Skeletal muscle satellite cell (primary cell): ENCODE data around the gene HGFAC.
"Not testable (repeated sequence)": the region's sequence is repeated elsewhere in the genome, so short reads cannot be mapped to it uniquely, and the experiment has no call there.

Experiments
- H3K27me3 ChIP-seq: 2 replicates; pipeline ENCODE4 v1.7.0; 2013; ENCODE audit warnings: low read length; ENCODE audit not compliant: control insufficient read depth, insufficient read depth
- H3K36me3 ChIP-seq: 2 replicates; pipeline ENCODE4 v1.7.0; 2013; ENCODE audit warnings: mild to moderate bottlenecking, control low read depth, low read length; ENCODE audit not compliant: insufficient read depth
- H3K4me1 ChIP-seq: 2 replicates; pipeline ENCODE4 v1.7.0; 2013; ENCODE audit warnings: low read length; ENCODE audit not compliant: control insufficient read depth, insufficient read depth
- H3K4me2 ChIP-seq: 2 replicates; pipeline ENCODE4 v1.7.0; 2013; ENCODE audit warnings: mild to moderate bottlenecking, low read length
- H3K4me3 ChIP-seq: 2 replicates; pipeline ENCODE4 v1.7.0; 2013; ENCODE audit warnings: low read length
- H3K9ac ChIP-seq: 2 replicates; pipeline ENCODE4 v1.7.0; 2013; ENCODE audit warnings: mild to moderate bottlenecking, low read depth, low read length, moderate library complexity
- H3K9me3 ChIP-seq: replicated peaks from 2 replicates; pipeline ENCODE4 v1.7.0; 2013; ENCODE audit warnings: mild to moderate bottlenecking, control low read depth, low read length

The HGFAC gene

DNA sequence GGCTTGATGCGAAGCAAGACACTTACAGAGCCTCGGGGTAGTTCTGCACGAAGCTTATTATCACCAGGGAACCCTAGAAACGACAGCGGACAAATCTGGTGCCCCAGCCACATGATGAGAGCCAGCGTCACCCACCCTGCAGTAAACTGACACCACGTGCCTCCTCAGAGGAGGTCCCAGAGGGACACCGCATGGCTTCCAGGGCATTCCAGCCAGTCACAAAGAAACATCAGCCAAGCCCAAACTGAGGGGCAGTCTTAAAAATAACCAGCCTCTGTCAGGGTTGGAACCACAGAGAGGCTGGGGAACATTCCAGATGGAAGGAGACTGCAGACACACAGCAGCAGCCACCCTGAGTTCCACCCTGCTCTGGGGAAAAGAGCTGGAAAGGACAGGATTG lies 36.6 kb upstream of the HGFAC start:
- H3K4me3 ChIP-seq: no peak overlapping the region
- H3K36me3 ChIP-seq: no peaks in the 10 kb centered on the region
- no peaks in the 10 kb centered on the region for H3K27me3 ChIP-seq
- H3K9me3 ChIP-seq: no peaks in the 10 kb centered on the region
- H3K4me2 ChIP-seq: no peak overlapping the region
- peaks cover 21% of the 10 kb centered on the region for H3K4me1 ChIP-seq
- no peak overlapping the region for H3K9ac ChIP-seq

DNA sequence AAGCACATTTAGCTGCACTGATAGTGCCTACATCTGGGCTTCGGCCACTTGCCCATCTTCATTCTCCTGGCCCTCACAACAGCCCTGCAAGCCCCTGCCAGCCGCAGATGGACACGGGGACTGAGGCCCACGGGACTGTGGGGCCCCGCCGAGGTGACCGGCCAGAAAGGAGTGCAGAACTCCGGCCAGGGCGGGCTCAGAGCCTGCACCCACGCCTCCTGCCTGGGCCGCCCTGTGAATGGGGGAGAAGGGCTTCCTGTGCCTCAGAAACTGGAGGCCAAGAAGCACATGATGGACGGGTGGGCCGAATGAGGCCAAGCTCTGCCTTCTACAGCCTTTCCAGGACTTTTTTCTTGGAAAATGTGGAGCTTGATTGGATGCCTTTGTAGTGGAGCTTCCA lies 35.7 kb upstream of the HGFAC start:
- H3K4me1 ChIP-seq: peaks cover 21% of the 10 kb centered on the region
- H3K27me3 ChIP-seq: no peaks in the 10 kb centered on the region
- no peak overlapping the region for H3K9ac ChIP-seq
- no peaks in the 10 kb centered on the region for H3K36me3 ChIP-seq
- H3K4me3 ChIP-seq: no peak overlapping the region
- H3K9me3 ChIP-seq: no peaks in the 10 kb centered on the region
- H3K4me2 ChIP-seq: no peak overlapping the region

DNA sequence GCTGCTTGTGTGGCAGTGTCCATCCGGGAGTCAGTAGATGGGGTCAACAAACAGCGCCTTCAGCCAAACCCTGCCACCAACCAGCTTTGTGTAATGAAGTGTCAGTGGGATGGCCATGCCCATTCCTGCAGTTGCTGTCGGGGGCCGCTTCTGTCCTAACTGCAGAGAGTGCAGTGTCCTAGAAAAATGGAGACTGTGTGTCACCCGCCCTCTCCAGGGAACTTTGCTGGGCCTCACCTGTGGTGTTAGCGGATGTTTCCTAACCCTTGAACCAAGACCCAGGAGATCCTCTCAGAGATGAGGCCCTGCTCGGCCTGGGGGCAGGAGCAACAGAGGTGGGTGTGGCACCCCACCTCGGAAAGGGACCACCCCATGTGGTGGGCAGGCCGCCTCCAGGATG lies 35.3 kb upstream of the HGFAC start:
- no peaks in the 10 kb centered on the region for H3K9me3 ChIP-seq
- H3K36me3 ChIP-seq: no peaks in the 10 kb centered on the region
- H3K4me3 ChIP-seq: no peak overlapping the region
- no peaks in the 10 kb centered on the region for H3K27me3 ChIP-seq
- H3K4me1 ChIP-seq: peaks cover 19% of the 10 kb centered on the region
- no peak overlapping the region for H3K9ac ChIP-seq
- H3K4me2 ChIP-seq: no peak overlapping the region

DNA sequence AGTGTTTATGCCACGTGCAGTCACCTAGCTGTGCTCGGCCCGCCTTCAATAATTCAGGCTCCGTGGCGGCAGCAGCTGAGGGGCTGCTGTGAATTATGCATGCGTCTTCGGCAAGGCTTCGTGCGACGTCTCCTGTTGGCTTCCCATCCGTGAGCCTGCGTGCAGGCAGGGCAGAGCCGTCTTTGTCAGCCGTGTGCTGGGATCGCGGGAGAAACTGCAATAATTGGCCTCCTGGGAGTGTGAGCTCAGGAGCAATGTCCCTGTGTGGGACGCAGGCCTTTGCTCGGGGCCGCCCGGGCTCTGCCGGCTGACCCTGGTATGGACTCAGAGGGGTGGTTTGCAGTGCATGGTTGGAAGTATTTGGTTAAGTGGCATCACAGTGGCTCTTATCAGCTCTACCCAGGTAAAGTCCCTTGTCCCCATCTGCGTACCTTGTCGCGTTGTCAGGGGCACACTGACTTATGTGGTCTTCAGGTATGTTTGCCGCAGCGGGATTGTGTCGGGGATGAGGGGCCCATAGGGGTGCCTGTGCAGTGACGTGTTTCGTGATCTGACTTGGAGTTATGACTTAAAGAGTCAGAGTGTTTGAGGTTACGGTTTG lies 34.5 kb upstream of the HGFAC start:
- peaks cover 11% of the 10 kb centered on the region for H3K4me1 ChIP-seq
- no peak overlapping the region for H3K4me3 ChIP-seq
- no peaks in the 10 kb centered on the region for H3K36me3 ChIP-seq
- H3K4me2 ChIP-seq: no peak overlapping the region
- H3K27me3 ChIP-seq: no peaks in the 10 kb centered on the region
- H3K9me3 ChIP-seq: no peaks in the 10 kb centered on the region
- H3K9ac ChIP-seq: no peak overlapping the region

DNA sequence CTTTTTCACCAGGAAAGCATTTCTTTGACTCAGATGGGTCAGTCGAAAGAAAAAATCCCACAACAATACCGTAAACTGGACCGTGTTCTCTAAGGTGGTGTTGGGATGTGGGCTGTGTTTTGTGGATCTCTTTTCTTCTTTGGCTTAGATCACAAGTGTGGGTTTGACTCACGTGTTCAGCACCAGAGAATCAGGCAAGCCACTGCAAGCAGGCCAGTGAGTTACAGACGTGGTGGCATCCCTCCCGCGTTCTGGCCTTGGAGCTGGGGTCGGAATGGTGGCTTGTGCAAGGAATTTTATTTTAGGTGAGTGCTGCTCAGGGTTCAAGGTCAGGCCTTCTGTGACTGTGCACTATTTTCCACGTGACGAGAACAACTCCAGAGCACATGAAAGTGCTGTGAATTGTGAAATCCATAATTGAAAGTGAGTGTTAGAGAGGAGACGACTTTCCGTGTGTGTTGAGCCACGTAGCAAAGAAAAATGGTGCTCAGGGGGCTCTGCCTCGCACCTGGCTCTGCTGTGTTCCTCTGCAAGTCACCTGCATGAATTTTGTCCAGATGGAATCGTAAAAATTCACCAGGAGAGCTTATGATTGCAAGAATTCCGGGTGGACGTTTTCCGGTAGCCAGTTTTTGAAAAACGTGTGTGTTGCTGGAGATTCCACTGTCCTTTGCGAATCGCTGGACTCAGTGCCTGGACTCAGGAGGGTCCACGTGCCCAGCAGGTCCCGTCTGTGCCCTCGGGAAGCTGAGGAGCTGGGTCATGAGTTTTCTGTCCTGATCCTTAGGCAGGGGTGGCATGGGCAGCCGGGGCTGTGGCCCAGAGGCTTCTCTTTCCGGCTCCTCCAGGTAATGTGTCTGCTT lies 33.6 kb upstream of the HGFAC start:
- H3K4me2 ChIP-seq: no peak overlapping the region
- H3K9ac ChIP-seq: no peak overlapping the region
- no peaks in the 10 kb centered on the region for H3K36me3 ChIP-seq
- no peaks in the 10 kb centered on the region for H3K27me3 ChIP-seq
- no peak overlapping the region for H3K4me3 ChIP-seq
- H3K9me3 ChIP-seq: no peaks in the 10 kb centered on the region
- peaks cover 3% of the 10 kb centered on the region for H3K4me1 ChIP-seq

DNA sequence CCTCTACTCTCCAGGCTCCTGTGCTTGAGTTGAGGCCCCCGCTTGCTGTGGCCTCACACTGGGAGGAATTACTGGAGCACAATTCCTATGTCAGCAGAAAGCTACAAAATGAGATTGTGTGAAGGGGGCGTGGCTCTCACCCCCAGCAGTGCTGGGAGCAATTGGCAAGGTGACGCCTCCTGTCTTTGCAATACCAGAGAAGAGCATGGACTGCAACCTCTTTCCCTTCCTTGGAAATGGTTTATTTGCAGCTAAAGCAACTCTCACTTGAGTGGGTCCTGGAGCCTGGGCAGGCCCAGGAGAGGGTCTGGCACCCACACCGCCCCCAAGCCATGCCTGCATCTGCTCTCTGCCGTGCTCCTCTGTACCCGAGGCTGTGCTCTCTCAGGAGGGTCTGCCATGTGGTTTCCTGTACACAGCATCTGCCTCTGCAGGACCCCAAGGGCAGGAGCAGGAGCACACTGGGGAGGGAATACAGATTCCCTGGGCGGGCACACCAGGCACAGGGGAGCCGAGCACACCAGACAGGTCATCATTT lies 32.9 kb upstream of the HGFAC start:
- Histone ChIP-seq H3K4me1 (no peaks in the 10 kb centered on the region), H3K36me3 (no peaks in the 10 kb centered on the region), H3K9me3 (no peaks in the 10 kb centered on the region), H3K4me3 (no peak overlapping the region), H3K4me2 (no peak overlapping the region), H3K9ac (no peak overlapping the region), H3K27me3 (no peaks in the 10 kb centered on the region)

DNA sequence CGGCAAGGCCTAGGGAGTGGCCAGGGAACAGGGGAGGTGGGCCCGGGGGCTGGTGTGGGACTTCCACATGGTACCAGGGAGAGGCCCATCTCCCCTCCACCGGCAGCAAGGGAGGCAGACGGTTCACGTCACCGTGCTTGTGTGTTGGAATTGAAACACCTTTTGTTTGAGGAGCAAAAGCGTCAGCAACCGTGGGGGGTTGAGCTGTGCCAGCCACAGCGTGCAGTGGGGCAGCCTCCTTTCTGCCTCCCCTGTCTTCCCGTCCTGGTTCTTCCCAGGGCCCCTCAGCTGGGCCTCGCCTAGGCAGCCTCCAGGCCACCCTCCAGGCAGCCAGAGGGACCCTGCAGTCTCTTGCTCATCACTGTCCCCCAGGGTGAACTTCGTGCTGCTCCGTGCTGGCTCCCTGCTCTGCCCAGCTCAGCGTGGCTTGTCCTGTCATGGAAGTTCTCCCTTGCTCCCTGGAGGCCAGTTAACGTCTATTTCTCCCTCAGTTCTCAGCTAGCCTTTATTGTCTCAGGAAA lies 32.1 kb upstream of the HGFAC start:
- Histone ChIP-seq H3K9ac (no peak overlapping the region), H3K9me3 (no peaks in the 10 kb centered on the region), H3K4me1 (no peaks in the 10 kb centered on the region), H3K4me3 (no peak overlapping the region), H3K4me2 (no peak overlapping the region), H3K36me3 (no peaks in the 10 kb centered on the region), H3K27me3 (no peaks in the 10 kb centered on the region)

DNA sequence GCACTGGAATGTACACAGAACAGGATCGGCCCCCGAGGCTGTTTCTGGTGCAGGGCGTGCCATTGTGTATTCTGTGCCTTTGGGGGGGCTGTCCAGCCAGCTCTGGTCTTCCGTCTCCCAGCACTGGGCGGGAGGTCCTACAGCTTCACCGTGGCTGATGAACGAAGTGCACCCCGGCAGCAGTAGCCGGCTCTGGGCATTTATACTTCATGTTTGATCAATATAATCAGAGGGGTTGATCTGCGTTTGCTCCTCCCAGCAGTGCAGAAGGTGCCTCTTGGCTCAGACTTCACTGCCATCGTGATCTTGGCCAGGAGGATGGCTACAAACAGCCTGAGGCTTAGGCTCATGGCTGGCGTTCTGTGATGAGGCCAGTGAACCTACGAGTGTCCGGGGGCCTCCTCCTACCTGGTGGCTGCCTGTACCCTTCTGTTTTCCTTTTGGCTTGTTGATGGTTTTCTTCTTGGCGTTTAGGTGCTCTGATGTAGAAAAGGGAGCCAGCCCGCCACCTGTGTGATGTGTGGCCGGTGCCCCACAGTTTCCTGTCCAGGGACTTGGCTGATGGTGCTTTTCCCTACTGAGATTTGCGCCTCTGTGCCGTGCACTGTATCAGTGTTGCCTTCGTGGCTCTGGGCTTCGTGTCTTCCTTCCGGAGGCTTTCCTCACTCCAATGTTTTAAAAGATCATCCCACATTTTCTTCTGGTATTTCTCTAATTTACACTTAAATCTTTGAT lies 31.2 kb upstream of the HGFAC start:
- Histone ChIP-seq H3K9ac (no peak overlapping the region), H3K4me3 (no peak overlapping the region), H3K4me1 (no peaks in the 10 kb centered on the region), H3K9me3 (no peaks in the 10 kb centered on the region), H3K27me3 (no peaks in the 10 kb centered on the region), H3K36me3 (no peaks in the 10 kb centered on the region), H3K4me2 (no peak overlapping the region)

DNA sequence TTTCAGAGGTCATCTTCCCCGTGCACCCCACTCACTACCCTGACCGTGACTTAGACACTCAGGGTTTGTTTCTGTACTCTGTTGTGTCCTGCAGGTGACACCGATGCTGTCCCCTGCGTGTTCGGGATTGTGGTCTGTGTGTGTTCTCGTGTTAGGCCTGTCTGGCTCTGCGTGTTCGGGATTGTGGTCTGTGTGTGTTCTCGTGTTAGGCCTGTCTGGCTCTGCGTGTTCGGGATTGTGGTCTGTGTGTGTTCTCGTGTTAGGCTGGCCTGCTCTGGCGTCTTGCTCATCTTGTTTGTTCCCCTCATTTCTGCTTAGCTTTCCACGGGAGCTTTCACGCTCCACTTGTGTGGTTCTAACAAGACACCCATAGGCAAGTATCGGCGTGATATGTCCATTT lies 30.6 kb upstream of the HGFAC start:
- H3K4me2 ChIP-seq, H3K27me3 ChIP-seq, H3K36me3 ChIP-seq, H3K9ac ChIP-seq, H3K4me3 ChIP-seq, H3K4me1 ChIP-seq, H3K9me3 ChIP-seq: not testable (repeated sequence)

DNA sequence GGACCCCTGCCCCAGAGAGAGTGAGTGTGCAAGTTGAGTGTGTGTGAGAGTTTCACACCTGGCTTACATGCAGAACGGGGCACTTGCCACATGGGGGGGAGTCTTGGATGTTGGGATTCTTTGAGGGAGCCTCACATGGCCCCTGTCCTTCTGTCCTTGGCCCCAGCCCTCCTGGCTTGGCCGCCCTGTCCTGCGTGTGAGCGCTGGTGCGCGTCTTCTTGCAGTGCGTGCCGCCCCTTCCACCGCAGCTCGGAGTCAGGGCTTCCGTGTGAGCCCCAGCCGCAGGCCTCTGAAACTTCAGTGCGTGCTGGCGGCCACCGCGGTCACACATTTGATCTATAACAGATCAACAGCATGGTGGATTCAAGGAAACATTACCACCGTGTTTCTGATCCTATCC lies 30.1 kb upstream of the HGFAC start:
- no peaks in the 10 kb centered on the region for H3K4me1 ChIP-seq
- no peaks in the 10 kb centered on the region for H3K27me3 ChIP-seq
- H3K9ac ChIP-seq: no peak overlapping the region
- H3K4me3 ChIP-seq: no peak overlapping the region
- H3K9me3 ChIP-seq: no peaks in the 10 kb centered on the region
- H3K4me2 ChIP-seq: no peak overlapping the region
- H3K36me3 ChIP-seq: no peaks in the 10 kb centered on the region

DNA sequence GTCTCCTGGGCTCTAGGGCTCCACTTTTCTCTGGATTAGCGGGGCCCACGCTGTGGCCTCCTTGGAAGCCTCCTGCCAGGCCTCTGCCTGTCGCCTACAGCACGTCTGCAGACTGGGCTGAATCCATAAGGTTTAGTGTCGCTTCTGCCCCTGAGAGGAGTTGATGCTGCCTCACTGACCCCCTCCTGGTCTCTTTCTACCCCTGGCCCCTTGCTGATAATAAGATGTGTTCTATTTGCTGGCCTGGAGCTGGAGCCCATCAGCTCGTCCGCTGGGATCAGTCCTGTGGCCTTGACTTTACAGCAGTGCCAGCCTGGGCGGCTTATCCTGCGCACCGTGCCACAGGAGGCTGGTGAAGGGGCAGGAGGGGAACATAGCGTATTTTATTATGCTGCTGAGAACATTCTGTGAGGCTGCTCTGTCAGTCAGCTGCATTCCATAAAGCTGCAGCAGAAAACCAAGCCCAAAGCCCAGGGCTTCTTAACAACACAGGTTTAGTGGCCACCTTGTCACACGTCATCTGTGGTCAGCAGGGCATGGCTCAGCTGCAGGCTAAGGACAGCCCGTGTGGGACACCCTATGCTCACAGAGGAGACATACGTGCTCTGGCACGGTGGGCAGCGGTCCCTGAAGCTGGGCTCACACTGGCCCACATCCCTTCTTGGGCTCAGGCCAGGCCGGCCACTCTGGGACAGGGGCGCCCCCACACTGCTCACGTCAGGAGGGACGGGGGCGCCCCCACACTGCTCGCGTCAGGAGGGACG lies 29.3 kb upstream of the HGFAC start:
- Histone ChIP-seq H3K4me1 (no peaks in the 10 kb centered on the region), H3K4me2 (no peak overlapping the region), H3K4me3 (no peak overlapping the region), H3K27me3 (no peaks in the 10 kb centered on the region), H3K9ac (no peak overlapping the region), H3K36me3 (peaks cover 5% of the 10 kb centered on the region), H3K9me3 (no peaks in the 10 kb centered on the region)
